HCT116 (cell line): Measurements from ENCODE around the gene SCML2.

Experiments
- POLR2AphosphoS5 ChIP-seq: IDR thresholded peaks from 2 replicates; pipeline ENCODE4 v1.6.1; 2011; ENCODE audit warnings: mild to moderate bottlenecking, low read depth, low read length, moderate library complexity
- YY1 ChIP-seq: IDR thresholded peaks from 2 replicates; pipeline ENCODE4 v1.6.1; 2011; ENCODE audit warnings: low read length, low read depth, moderate library complexity, mild to moderate bottlenecking; ENCODE audit not compliant: insufficient replicate concordance; ENCODE audit errors: extremely low read depth
- TF ChIP-seq, protein P1 (sequence below), 3 experiments: fragments of 200-600 bp in 1 of 3; sonication (generic) in 1 of 3; IDR thresholded peaks in 2 of 3; conservative IDR thresholded peaks in 1 of 3; 2 replicates each; pipeline ENCODE4 v1.5.1; 2012 to 2017; ENCODE audit warnings: low read depth in 2 of 3, low read length in 2 of 3, antibody characterized with exemption in 1 of 3, borderline replicate concordance in 1 of 3, control low read depth in 1 of 3, mild to moderate bottlenecking in 1 of 3, mixed read lengths in 1 of 3, mixed run types in 1 of 3, moderate library complexity in 1 of 3; ENCODE audit not compliant: insufficient read depth in 1 of 3

DNA sequence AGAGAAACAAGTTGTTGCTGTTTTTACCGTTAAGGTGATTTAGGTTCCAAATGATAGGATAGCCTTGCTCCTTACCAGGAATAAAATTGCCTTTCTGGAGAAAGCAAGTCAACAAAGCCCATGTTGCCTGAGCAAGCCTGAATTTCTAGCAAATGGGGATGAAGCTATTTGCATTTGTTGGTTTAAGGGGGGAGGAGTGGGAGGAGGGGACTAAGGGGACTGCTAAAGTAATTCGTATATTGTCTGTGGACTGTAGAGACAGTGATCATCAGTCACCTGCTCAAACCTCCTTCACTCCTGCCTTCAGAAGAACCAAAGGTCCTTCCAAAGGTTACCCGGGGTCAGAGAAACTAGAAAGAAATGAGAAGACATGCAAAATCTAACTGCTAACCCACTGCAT, 65.8 kb downstream of the SCML2 start:
- TF ChIP-seq YY1 (no peak), POLR2AphosphoS5 (no peak)
- TF ChIP-seq, protein P1, sequence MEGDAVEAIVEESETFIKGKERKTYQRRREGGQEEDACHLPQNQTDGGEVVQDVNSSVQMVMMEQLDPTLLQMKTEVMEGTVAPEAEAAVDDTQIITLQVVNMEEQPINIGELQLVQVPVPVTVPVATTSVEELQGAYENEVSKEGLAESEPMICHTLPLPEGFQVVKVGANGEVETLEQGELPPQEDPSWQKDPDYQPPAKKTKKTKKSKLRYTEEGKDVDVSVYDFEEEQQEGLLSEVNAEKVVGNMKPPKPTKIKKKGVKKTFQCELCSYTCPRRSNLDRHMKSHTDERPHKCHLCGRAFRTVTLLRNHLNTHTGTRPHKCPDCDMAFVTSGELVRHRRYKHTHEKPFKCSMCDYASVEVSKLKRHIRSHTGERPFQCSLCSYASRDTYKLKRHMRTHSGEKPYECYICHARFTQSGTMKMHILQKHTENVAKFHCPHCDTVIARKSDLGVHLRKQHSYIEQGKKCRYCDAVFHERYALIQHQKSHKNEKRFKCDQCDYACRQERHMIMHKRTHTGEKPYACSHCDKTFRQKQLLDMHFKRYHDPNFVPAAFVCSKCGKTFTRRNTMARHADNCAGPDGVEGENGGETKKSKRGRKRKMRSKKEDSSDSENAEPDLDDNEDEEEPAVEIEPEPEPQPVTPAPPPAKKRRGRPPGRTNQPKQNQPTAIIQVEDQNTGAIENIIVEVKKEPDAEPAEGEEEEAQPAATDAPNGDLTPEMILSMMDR (IDR thresholded peaks at IDR 0.05 in 2 of 3, conservative IDR thresholded peaks at IDR 0.05 in 1 of 3; ENCODE audit: borderline replicate concordance in 1 of 3, insufficient read depth in 1 of 3, low read depth in 2 of 3, low read length in 2 of 3): no peak
